WTC11 (cell line): ENCODE data around the gene ZNRF3. TPM values are rescaled to one million over a fixed set of nuclear protein-coding genes. Genes with fewer than 3 reads are reported as not detected.

Source experiments
- ATAC-seq: fragments of 200-7000 bp; cut with Tn5 transposase; 2 replicates; pipeline ENCODE4 v1.10.0; 2021; ENCODE audit warnings: mild to moderate bottlenecking, moderate library complexity
- CTCF ChIA-PET: fragments of 300-600 bp; sonication (Branson Sonifier 250); formaldehyde crosslinking; loops from one replicate; lab custom pipeline; 2021; ENCODE audit warnings: antibody characterized with exemption; lab: Charles Lee
- POLR2A ChIA-PET: fragments of 350-600 bp; sonication (Branson Sonifier 250); formaldehyde crosslinking; loops from one replicate; lab custom pipeline; 2021; ENCODE audit warnings: antibody characterized with exemption; lab: Charles Lee
- DNase-seq: peaks from one replicate; pipeline ENCODE4 v3.0.0; 2021; ENCODE audit warnings: low spot score
- H3K27ac Mint-ChIP-seq: 2 replicates; pipeline ENCODE4 v1.8.0; 2021; ENCODE audit warnings: mixed read lengths
- H3K27me3 Mint-ChIP-seq: 2 replicates; pipeline ENCODE4 v1.8.0; 2021; ENCODE audit warnings: low read depth, mild to moderate bottlenecking, moderate library complexity, mixed read lengths
- H3K36me3 Mint-ChIP-seq: 2 replicates; pipeline ENCODE4 v1.8.0; 2021; ENCODE audit warnings: mixed read lengths
- H3K4me1 Mint-ChIP-seq: 2 replicates; pipeline ENCODE4 v1.8.0; 2022; ENCODE audit warnings: mixed read lengths
- H3K4me3 Mint-ChIP-seq: 2 replicates; pipeline ENCODE4 v1.8.0; 2021; ENCODE audit warnings: mild to moderate bottlenecking, moderate library complexity, mixed read lengths
- H3K9me3 Mint-ChIP-seq: 2 replicates; pipeline ENCODE4 v1.8.0; 2021; ENCODE audit warnings: mixed read lengths
- CBFB ChIP-seq: sonication (generic); formaldehyde crosslinking; IDR thresholded peaks from 2 replicates; pipeline ENCODE4 v1.8.1; 2022; ENCODE audit warnings: mild to moderate bottlenecking, low read depth, missing genetic modification reagents
- EMX1 ChIP-seq: fragments of 250-450 bp; sonication (Bioruptor Pico); IDR thresholded peaks from 2 replicates; pipeline ENCODE4 v1.8.0; 2021; ENCODE audit warnings: mild to moderate bottlenecking
- ESRRA ChIP-seq: sonication (generic); formaldehyde crosslinking; IDR thresholded peaks from 2 replicates; pipeline ENCODE4 v1.8.1; 2022; ENCODE audit warnings: mild to moderate bottlenecking, missing genetic modification reagents, borderline replicate concordance
- FOXP1 ChIP-seq: sonication (generic); formaldehyde crosslinking; IDR thresholded peaks from 2 replicates; pipeline ENCODE4 v1.8.0; 2022; ENCODE audit warnings: missing genetic modification reagents, mild to moderate bottlenecking, moderate library complexity, borderline replicate concordance
- GABPB1 ChIP-seq: sonication (generic); formaldehyde crosslinking; IDR thresholded peaks from 2 replicates; pipeline ENCODE4 v1.8.1; 2023; ENCODE audit warnings: mild to moderate bottlenecking, missing genetic modification reagents
- JUN ChIP-seq: sonication (generic); formaldehyde crosslinking; IDR thresholded peaks from 2 replicates; pipeline ENCODE4 v1.8.0; 2023; ENCODE audit warnings: mild to moderate bottlenecking, missing genetic modification reagents
- NFYB ChIP-seq: sonication (generic); formaldehyde crosslinking; conservative IDR thresholded peaks from 2 replicates; pipeline ENCODE4 v1.8.0; 2022; ENCODE audit warnings: low read depth, missing genetic modification reagents
- NR3C1 ChIP-seq: sonication (generic); formaldehyde crosslinking; conservative IDR thresholded peaks from 2 replicates; pipeline ENCODE4 v1.8.1; 2023; ENCODE audit warnings: low read depth, mild to moderate bottlenecking, missing genetic modification reagents
- SOX15 ChIP-seq: fragments of 250-450 bp; sonication (Bioruptor Pico); IDR thresholded peaks from 2 replicates; pipeline ENCODE4 v1.9.0; 2021; ENCODE audit warnings: mild to moderate bottlenecking
- SP1 ChIP-seq: sonication (generic); formaldehyde crosslinking; conservative IDR thresholded peaks from 2 replicates; pipeline ENCODE4 v1.8.1; 2022; ENCODE audit warnings: missing genetic modification reagents
- ZNF121 ChIP-seq: sonication (generic); formaldehyde crosslinking; IDR thresholded peaks from 2 replicates; pipeline ENCODE4 v1.8.0; 2023; ENCODE audit warnings: missing genetic modification reagents
- ZNF317 ChIP-seq: sonication (generic); formaldehyde crosslinking; IDR thresholded peaks from 2 replicates; pipeline ENCODE4 v1.8.1; 2023; ENCODE audit warnings: low read depth, mild to moderate bottlenecking, moderate library complexity, missing genetic modification reagents, borderline replicate concordance
- ZNF671 ChIP-seq: fragments of 250-450 bp; sonication (Bioruptor Pico); IDR thresholded peaks from 2 replicates; pipeline ENCODE4 v1.8.0; 2021; ENCODE audit warnings: mild to moderate bottlenecking
- total RNA-seq: library from RNA; stranded (reverse); gene quantifications from 3 replicates; pipeline ENCODE4 v1.2.3, GENCODE V29; 2021
- TF ChIP-seq, protein P1 (sequence below): sonication (generic); formaldehyde crosslinking; conservative IDR thresholded peaks from 2 replicates; pipeline ENCODE4 v1.8.1; 2023; ENCODE audit warnings: mild to moderate bottlenecking, low read depth, missing genetic modification reagents, moderate library complexity
- TF ChIP-seq, protein P2 (sequence below): sonication (generic); formaldehyde crosslinking; IDR thresholded peaks from 2 replicates; pipeline ENCODE4 v1.8.1; 2022; ENCODE audit warnings: mild to moderate bottlenecking, moderate library complexity, missing genetic modification reagents
- TF ChIP-seq, protein P3 (sequence below): sonication (generic); formaldehyde crosslinking; IDR thresholded peaks from 2 replicates; pipeline ENCODE4 v1.8.1; 2023; ENCODE audit warnings: mild to moderate bottlenecking, moderate library complexity, missing genetic modification reagents
- TF ChIP-seq, protein P4 (sequence below): sonication (generic); formaldehyde crosslinking; IDR thresholded peaks from 2 replicates; pipeline ENCODE4 v1.8.1; 2023; ENCODE audit warnings: mild to moderate bottlenecking, missing genetic modification reagents, borderline replicate concordance
- TF ChIP-seq, protein P5 (sequence below): fragments of 250-450 bp; sonication (Bioruptor Pico); IDR thresholded peaks from 2 replicates; pipeline ENCODE4 v1.9.0; 2021; ENCODE audit warnings: mild to moderate bottlenecking

ZNRF3 gene
- total RNA-seq, 1 experiment from 2014 or later = 25.4 TPM

DNA sequence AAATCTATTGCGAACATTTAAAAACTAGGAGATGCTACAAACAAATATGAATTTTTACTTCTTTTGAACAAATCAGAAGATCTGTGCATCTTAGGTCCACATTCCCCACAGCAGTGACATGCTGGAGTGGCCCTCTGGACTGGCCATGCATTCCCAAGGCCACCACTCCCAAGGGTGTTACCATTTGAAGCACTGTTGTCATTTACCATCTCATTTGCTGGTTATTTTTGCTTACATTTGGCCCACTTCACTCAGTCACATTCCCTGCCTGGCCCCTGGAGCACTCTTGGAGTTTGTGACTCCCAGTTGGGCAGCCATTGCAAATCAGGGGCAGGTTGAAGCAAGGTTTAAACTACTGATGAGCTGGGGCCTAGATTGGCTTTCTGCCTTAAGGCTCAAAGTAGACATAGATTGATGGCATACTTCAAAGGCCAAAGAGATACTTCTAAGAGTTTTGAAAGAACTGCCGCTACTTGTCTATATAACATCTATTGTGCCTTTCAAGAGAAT, 8.5 kb upstream of the ZNRF3 start:
- H3K27ac Mint-ChIP-seq = no peak overlapping the region
- DNase-seq = no peak
- no peak for ATAC-seq
- ChIA-PET CTCF (interaction anchor here (1.2 kb wide), 1 partner anchor 8 kb away, joined by 3 read pairs; the partner anchor contains the start of gene ZNRF3), POLR2A (no interaction called here)
- H3K4me1 Mint-ChIP-seq = 0 out of 2 replicates have a peak, but pooled peaks cover 3% of the 10 kb centered on the region
- H3K4me3 Mint-ChIP-seq = no peak overlapping the region
- H3K36me3 Mint-ChIP-seq = no peaks in the 10 kb centered on the region
- TF ChIP-seq ZNF121 (CRISPR knock-in tag) (no peak), GABPB1 (CRISPR knock-in tag) (no peak), CBFB (CRISPR knock-in tag) (no peak), NR3C1 (CRISPR knock-in tag) (no peak), NFYB (CRISPR knock-in tag) (no peak), SOX15 (CRISPR knock-in tag) (no peak), ESRRA (no peak), JUN (CRISPR knock-in tag) (no peak), ZNF317 (no peak), ZNF671 (no peak), FOXP1 (no peak), SP1 (CRISPR knock-in tag) (no peak), EMX1 (CRISPR knock-in tag) (no peak)
- TF ChIP-seq, protein P1, sequence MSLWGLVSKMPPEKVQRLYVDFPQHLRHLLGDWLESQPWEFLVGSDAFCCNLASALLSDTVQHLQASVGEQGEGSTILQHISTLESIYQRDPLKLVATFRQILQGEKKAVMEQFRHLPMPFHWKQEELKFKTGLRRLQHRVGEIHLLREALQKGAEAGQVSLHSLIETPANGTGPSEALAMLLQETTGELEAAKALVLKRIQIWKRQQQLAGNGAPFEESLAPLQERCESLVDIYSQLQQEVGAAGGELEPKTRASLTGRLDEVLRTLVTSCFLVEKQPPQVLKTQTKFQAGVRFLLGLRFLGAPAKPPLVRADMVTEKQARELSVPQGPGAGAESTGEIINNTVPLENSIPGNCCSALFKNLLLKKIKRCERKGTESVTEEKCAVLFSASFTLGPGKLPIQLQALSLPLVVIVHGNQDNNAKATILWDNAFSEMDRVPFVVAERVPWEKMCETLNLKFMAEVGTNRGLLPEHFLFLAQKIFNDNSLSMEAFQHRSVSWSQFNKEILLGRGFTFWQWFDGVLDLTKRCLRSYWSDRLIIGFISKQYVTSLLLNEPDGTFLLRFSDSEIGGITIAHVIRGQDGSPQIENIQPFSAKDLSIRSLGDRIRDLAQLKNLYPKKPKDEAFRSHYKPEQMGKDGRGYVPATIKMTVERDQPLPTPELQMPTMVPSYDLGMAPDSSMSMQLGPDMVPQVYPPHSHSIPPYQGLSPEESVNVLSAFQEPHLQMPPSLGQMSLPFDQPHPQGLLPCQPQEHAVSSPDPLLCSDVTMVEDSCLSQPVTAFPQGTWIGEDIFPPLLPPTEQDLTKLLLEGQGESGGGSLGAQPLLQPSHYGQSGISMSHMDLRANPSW (CRISPR knock-in tag) = no peak
- TF ChIP-seq, protein P2, sequence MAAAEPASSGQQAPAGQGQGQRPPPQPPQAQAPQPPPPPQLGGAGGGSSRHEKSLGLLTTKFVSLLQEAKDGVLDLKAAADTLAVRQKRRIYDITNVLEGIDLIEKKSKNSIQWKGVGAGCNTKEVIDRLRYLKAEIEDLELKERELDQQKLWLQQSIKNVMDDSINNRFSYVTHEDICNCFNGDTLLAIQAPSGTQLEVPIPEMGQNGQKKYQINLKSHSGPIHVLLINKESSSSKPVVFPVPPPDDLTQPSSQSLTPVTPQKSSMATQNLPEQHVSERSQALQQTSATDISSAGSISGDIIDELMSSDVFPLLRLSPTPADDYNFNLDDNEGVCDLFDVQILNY (CRISPR knock-in tag) = no peak
- TF ChIP-seq, protein P3, sequence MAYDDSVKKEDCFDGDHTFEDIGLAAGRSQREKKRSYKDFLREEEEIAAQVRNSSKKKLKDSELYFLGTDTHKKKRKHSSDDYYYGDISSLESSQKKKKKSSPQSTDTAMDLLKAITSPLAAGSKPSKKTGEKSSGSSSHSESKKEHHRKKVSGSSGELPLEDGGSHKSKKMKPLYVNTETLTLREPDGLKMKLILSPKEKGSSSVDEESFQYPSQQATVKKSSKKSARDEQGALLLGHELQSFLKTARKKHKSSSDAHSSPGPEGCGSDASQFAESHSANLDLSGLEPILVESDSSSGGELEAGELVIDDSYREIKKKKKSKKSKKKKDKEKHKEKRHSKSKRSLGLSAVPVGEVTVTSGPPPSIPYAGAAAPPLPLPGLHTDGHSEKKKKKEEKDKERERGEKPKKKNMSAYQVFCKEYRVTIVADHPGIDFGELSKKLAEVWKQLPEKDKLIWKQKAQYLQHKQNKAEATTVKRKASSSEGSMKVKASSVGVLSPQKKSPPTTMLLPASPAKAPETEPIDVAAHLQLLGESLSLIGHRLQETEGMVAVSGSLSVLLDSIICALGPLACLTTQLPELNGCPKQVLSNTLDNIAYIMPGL (CRISPR knock-in tag) = no peak
- TF ChIP-seq, protein P4, sequence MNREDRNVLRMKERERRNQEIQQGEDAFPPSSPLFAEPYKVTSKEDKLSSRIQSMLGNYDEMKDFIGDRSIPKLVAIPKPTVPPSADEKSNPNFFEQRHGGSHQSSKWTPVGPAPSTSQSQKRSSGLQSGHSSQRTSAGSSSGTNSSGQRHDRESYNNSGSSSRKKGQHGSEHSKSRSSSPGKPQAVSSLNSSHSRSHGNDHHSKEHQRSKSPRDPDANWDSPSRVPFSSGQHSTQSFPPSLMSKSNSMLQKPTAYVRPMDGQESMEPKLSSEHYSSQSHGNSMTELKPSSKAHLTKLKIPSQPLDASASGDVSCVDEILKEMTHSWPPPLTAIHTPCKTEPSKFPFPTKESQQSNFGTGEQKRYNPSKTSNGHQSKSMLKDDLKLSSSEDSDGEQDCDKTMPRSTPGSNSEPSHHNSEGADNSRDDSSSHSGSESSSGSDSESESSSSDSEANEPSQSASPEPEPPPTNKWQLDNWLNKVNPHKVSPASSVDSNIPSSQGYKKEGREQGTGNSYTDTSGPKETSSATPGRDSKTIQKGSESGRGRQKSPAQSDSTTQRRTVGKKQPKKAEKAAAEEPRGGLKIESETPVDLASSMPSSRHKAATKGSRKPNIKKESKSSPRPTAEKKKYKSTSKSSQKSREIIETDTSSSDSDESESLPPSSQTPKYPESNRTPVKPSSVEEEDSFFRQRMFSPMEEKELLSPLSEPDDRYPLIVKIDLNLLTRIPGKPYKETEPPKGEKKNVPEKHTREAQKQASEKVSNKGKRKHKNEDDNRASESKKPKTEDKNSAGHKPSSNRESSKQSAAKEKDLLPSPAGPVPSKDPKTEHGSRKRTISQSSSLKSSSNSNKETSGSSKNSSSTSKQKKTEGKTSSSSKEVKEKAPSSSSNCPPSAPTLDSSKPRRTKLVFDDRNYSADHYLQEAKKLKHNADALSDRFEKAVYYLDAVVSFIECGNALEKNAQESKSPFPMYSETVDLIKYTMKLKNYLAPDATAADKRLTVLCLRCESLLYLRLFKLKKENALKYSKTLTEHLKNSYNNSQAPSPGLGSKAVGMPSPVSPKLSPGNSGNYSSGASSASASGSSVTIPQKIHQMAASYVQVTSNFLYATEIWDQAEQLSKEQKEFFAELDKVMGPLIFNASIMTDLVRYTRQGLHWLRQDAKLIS (CRISPR knock-in tag) = no peak
- TF ChIP-seq, protein P5, sequence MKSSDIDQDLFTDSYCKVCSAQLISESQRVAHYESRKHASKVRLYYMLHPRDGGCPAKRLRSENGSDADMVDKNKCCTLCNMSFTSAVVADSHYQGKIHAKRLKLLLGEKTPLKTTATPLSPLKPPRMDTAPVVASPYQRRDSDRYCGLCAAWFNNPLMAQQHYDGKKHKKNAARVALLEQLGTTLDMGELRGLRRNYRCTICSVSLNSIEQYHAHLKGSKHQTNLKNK (CRISPR knock-in tag) = no peak
- H3K9me3 Mint-ChIP-seq = 0 out of 2 replicates have a peak, but pooled peaks cover 4% of the 10 kb centered on the region
- no peaks in the 10 kb centered on the region for H3K27me3 Mint-ChIP-seq
